Sigmoid colon (tissue), 3 donors: Measurements from ENCODE around the gene ADGB.

ENCODE experiments used
- POLR2A ChIP-seq, 2 donors: fragments of 450-650 bp; IDR thresholded peaks; one replicate each; pipeline ENCODE4 v1.6.1; 2016; ENCODE audit warnings: antibody characterized with exemption in 2 of 2, mild to moderate bottlenecking in 2 of 2, moderate library complexity in 2 of 2
- TF ChIP-seq, protein P1 (sequence below), 4 experiments: fragments of 450-650 bp in 3 of 4; fragments of 200-600 bp in 1 of 4; IDR thresholded peaks; one replicate each; pipeline ENCODE4 v1.5.1; 2016 to 2019; ENCODE audit warnings: antibody characterized with exemption in 4 of 4, mild to moderate bottlenecking in 3 of 4, moderate library complexity in 2 of 4

- TF ChIP-seq, protein P1, sequence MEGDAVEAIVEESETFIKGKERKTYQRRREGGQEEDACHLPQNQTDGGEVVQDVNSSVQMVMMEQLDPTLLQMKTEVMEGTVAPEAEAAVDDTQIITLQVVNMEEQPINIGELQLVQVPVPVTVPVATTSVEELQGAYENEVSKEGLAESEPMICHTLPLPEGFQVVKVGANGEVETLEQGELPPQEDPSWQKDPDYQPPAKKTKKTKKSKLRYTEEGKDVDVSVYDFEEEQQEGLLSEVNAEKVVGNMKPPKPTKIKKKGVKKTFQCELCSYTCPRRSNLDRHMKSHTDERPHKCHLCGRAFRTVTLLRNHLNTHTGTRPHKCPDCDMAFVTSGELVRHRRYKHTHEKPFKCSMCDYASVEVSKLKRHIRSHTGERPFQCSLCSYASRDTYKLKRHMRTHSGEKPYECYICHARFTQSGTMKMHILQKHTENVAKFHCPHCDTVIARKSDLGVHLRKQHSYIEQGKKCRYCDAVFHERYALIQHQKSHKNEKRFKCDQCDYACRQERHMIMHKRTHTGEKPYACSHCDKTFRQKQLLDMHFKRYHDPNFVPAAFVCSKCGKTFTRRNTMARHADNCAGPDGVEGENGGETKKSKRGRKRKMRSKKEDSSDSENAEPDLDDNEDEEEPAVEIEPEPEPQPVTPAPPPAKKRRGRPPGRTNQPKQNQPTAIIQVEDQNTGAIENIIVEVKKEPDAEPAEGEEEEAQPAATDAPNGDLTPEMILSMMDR (IDR thresholded peaks at IDR 0.05) = no peak
- no peak for TF ChIP-seq POLR2A (IDR thresholded peaks at IDR 0.05)
Measured at GRCh38 chr6:146861029-146861563, 262.3 kb downstream of the ADGB start.
